Retinal pigment epithelial cell (primary cell): Measurements from ENCODE around the gene GRIN2A.

Source experiments
- DNase-seq: peaks from one replicate; pipeline ENCODE4 v3.0.0-alpha.2; 2010; ENCODE audit warnings: low read depth
- H3K4me3 ChIP-seq: 2 replicates; pipeline ENCODE4 v1.5.1; 2011; ENCODE audit warnings: mild to moderate bottlenecking, low read length, control low read depth, moderate library complexity
- TF ChIP-seq, protein P1 (sequence below): conservative IDR thresholded peaks from 2 replicates; pipeline ENCODE4 v1.5.1; 2011; ENCODE audit warnings: low read depth, low read length, control low read depth, inconsistent platforms

Gene GRIN2A

DNA sequence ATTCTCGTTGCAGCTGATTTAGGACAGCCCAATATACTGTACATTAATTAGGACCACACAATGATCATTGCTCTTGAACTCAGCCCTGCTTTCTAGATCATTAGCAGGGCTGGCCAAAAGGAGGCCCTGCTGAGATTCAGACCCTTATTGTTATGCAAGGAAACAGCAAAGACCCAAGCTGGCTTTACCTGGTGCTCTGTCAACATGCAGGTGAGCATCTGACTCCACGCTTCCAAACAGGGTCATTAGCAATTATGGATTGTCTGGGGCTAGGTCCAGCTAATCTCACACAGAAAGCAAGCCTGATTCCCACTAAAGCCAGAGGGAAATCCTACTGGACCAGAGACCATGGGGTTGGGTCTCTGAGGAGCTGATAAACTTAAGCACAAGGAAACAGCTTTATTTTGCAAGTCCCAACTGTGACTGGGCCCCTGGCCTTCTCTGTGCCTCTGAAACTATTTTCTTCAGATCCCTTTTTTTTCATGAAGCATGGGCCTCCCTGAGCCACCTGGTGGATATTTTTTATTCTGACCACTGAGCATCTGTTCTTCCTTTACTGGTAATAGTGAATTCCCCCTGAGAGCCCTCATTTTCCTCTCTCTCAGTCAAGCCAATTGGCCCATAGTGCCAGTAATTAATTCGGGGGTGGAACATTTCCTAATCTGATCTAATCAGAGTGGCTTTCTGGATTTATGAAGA lies 236.1 kb downstream of the GRIN2A start:
- TF ChIP-seq, protein P1, sequence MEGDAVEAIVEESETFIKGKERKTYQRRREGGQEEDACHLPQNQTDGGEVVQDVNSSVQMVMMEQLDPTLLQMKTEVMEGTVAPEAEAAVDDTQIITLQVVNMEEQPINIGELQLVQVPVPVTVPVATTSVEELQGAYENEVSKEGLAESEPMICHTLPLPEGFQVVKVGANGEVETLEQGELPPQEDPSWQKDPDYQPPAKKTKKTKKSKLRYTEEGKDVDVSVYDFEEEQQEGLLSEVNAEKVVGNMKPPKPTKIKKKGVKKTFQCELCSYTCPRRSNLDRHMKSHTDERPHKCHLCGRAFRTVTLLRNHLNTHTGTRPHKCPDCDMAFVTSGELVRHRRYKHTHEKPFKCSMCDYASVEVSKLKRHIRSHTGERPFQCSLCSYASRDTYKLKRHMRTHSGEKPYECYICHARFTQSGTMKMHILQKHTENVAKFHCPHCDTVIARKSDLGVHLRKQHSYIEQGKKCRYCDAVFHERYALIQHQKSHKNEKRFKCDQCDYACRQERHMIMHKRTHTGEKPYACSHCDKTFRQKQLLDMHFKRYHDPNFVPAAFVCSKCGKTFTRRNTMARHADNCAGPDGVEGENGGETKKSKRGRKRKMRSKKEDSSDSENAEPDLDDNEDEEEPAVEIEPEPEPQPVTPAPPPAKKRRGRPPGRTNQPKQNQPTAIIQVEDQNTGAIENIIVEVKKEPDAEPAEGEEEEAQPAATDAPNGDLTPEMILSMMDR, result peak; percentile 34
- DNase-seq, result no peak
- H3K4me3 ChIP-seq, result no peak overlapping the region

- TF ChIP-seq, protein P1, result no peak
- H3K4me3 ChIP-seq, result no peak overlapping the region
- DNase-seq, result no peak
Observed at GRCh38 chr16:9943121-9943520, 239.1 kb downstream of the GRIN2A start.

- no peak overlapping the region for H3K4me3 ChIP-seq
- TF ChIP-seq, protein P1, result no peak
- no peak for DNase-seq
Observed at GRCh38 chr16:9941245-9941644, 241.0 kb downstream of the GRIN2A start.

GRCh38 chr16:9934723-9935508 lies 247.3 kb downstream of the GRIN2A start:
- DNase-seq, result no peak
- no peak overlapping the region for H3K4me3 ChIP-seq
- TF ChIP-seq, protein P1, result no peak

GRCh38 chr16:9932919-9933653 lies 249.1 kb downstream of the GRIN2A start:
- TF ChIP-seq, protein P1, result no peak
- DNase-seq, result no peak
- no peak overlapping the region for H3K4me3 ChIP-seq

DNA sequence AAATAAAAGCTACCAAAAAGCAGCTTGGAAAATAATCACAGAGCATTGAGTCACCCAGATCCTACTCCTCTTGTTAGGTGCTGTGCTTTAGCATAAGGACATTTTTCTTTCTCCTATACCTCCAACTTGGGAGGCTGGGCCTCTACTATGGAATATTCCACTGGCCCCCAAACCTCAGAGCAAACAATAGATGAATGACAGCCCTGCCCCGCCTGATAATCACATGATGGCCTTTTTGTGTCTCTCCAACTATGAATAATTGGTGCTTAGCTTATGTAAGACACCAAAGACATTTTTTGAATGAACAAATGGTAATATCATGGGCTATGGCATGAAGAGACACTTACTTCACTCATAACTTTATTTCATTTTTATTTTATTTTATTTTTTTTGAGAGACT lies 250.2 kb downstream of the GRIN2A start:
- DNase-seq, result no peak
- no peak overlapping the region for H3K4me3 ChIP-seq
- TF ChIP-seq, protein P1, result no peak
